ENCODE data around the gene STARD8. TPM values are rescaled to one million over a fixed set of nuclear protein-coding genes. Genes with fewer than 3 reads are reported as not detected.

Gene STARD8
- 1.6 and 3.1 TPM in 2 replicates for total RNA-seq

GRCh38 chrX:68647156-68647957, at the start of gene STARD8:
Gene STARD8 (plus strand): TSS chrX:68647666. CDS start chrX:68647883, 217 bp downstream.

Other genes starting within 250 kb of the STARD8 start
- gene OPHN1, start 214.2 kb upstream of the STARD8 start, total RNA-seq: 5.9 and 11.9 TPM in 2 replicates
- 34.8 and 40.2 TPM in 2 replicates for gene YIPF6, start 148.6 kb upstream of the STARD8 start, total RNA-seq
- gene EFNB1, start 181.4 kb downstream of the STARD8 start, total RNA-seq: 30.1 and 45.3 TPM in 2 replicates